Measurements from ENCODE around the gene HIVEP3. TPM values are rescaled to one million over a fixed set of nuclear protein-coding genes. Genes with fewer than 3 reads are reported as not detected.

The HIVEP3 gene
- total and polyA plus RNA-seq, 4 donors: 7.0 to 14.7 (median 8.8) TPM

DNA sequence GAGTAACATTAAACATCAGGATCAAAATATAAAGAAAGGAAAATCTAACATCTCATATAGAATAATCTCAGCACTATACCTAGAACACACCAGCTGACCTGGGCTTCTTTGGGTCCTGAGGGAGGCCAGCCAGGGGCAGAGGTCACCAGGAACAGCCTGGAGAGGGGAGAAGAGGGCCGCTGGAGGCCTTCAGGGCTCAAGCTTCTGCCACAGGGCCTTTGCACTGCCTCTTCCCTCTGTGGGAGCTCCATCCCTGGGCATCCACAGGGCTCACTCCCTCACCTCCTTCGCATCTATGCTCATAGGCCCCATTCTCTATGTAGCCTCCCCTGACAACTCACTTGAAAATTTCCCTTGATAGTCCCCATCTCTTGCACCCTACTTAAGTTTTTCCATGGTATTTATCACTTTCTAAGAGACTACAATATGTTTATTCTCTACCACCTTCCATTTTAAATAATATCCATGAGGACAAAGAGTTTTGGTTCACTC lies 73.9 kb downstream of the HIVEP3 start:
- TF ChIP-seq, protein P1, sequence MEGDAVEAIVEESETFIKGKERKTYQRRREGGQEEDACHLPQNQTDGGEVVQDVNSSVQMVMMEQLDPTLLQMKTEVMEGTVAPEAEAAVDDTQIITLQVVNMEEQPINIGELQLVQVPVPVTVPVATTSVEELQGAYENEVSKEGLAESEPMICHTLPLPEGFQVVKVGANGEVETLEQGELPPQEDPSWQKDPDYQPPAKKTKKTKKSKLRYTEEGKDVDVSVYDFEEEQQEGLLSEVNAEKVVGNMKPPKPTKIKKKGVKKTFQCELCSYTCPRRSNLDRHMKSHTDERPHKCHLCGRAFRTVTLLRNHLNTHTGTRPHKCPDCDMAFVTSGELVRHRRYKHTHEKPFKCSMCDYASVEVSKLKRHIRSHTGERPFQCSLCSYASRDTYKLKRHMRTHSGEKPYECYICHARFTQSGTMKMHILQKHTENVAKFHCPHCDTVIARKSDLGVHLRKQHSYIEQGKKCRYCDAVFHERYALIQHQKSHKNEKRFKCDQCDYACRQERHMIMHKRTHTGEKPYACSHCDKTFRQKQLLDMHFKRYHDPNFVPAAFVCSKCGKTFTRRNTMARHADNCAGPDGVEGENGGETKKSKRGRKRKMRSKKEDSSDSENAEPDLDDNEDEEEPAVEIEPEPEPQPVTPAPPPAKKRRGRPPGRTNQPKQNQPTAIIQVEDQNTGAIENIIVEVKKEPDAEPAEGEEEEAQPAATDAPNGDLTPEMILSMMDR (IDR thresholded peaks at IDR 0.05; ENCODE audit: control extremely low read depth, extremely low read depth): no peak
- H3K9ac ChIP-seq (ENCODE audit: insufficient read depth in 1 of 2, low read length in 2 of 2): no peak overlapping the region
- 95 to 100% methylated on average over 2 of the region's 2 CpGs for WGBS, 2 donors
- no peak for ATAC-seq (ENCODE audit: insufficient read depth, low FRiP score)
- peaks cover 0 to 10% (median 5%) of the 10 kb centered on the region in 5 donors for H3K4me1 ChIP-seq (ENCODE audit: control insufficient read depth in 5 of 5, insufficient read depth in 5 of 5, low read length in 5 of 5)
- H3K27ac ChIP-seq (ENCODE audit: low read depth in 1 of 2, low read length in 1 of 2): no peak overlapping the region
- no peak for DNase-seq
- no peak overlapping the region for H3K4me3 ChIP-seq
- H3K36me3 ChIP-seq (ENCODE audit: control insufficient read depth in 4 of 4, insufficient read depth in 4 of 4, low read length in 4 of 4): no peaks in the 10 kb centered on the region
- no peaks in the 10 kb centered on the region for H3K9me3 ChIP-seq (ENCODE audit: control insufficient read depth in 4 of 4, insufficient read depth in 3 of 4, low read length in 3 of 4)
- H3K27me3 ChIP-seq (ENCODE audit: control insufficient read depth in 3 of 3, insufficient read depth in 3 of 3, low read length in 2 of 3): no peaks in the 10 kb centered on the region

DNA sequence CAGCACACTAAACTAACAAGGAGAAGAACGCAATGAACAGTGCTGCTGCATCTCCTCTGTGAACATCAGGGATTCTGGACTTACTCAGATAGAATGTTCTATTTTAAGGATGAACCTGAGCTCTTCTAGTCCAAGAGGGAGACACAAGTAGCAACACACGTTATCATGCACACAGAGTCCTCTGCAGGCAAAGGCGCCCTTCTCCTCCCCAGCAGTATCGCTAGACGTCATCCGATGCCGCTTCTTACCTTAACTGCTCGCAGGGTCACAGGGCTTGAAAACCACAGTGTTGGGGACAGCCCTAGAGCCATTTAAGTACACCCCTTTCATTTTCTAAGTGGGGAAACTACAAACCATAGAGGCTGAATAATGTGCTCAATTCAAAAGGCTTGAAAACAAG lies 74.5 kb downstream of the HIVEP3 start:
- Histone ChIP-seq H3K9me3 (ENCODE audit: control insufficient read depth in 4 of 4, insufficient read depth in 3 of 4, low read length in 3 of 4) (no peaks in the 10 kb centered on the region), H3K36me3 (ENCODE audit: control insufficient read depth in 4 of 4, insufficient read depth in 4 of 4, low read length in 4 of 4) (no peaks in the 10 kb centered on the region), H3K27ac (ENCODE audit: low read depth in 1 of 2, low read length in 1 of 2) (no peak overlapping the region), H3K4me3 (no peak overlapping the region), H3K27me3 (ENCODE audit: control insufficient read depth in 3 of 3, insufficient read depth in 3 of 3, low read length in 2 of 3) (no peaks in the 10 kb centered on the region), H3K4me1 (ENCODE audit: control insufficient read depth in 5 of 5, insufficient read depth in 5 of 5, low read length in 5 of 5) (peaks cover 0 to 10% (median 5%) of the 10 kb centered on the region in 5 donors), H3K9ac (ENCODE audit: insufficient read depth in 1 of 2, low read length in 2 of 2) (no peak overlapping the region)
- TF ChIP-seq, protein P1 (IDR thresholded peaks at IDR 0.05; ENCODE audit: control extremely low read depth, extremely low read depth): no peak
- ATAC-seq (ENCODE audit: insufficient read depth, low FRiP score) (no peak), DNase-seq (no peak)
- WGBS, 2 donors: 85 to 97% methylated on average over 8 of the region's 8 CpGs

DNA sequence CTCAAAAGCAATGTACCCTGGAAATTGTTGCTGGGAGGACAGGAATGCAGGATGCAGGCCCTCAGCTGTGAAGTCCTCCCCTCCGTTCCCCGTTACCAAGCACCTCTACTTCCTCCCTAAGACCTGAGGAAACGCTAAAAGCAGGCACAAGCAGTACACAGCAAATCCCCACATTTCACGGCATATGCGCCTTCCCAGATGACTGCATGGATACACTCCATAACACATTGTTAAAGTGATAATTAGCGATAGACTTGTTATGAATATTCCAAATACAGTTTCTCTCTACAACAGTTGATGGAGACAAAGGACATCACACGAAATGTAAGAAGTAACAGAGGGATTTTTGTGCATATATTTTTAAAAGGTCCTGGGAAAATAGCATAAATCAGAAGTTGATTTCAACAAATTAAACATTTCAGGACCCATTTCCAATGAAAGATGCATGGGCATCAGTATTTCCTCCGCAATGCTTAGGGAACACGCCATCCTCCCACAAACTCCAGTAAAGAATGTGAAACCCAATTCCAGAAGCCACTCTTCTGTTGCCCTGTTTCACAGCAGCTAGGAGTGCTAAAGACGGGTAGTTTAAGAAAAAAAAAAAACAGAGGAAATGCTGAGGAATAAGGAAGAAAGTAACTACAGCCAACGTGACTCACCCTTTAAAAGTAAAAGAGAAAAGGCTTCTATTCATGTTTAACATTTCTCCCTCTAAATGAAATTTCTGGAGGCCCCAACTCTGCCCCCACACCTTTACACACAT lies 75.5 kb downstream of the HIVEP3 start:
- Histone ChIP-seq H3K27me3 (ENCODE audit: control insufficient read depth in 3 of 3, insufficient read depth in 3 of 3, low read length in 2 of 3) (no peaks in the 10 kb centered on the region), H3K36me3 (ENCODE audit: control insufficient read depth in 4 of 4, insufficient read depth in 4 of 4, low read length in 4 of 4) (no peaks in the 10 kb centered on the region), H3K9me3 (ENCODE audit: control insufficient read depth in 4 of 4, insufficient read depth in 3 of 4, low read length in 3 of 4) (no peaks in the 10 kb centered on the region), H3K4me3 (no peak overlapping the region), H3K4me1 (ENCODE audit: control insufficient read depth in 5 of 5, insufficient read depth in 5 of 5, low read length in 5 of 5) (peaks cover 0 to 10% (median 2%) of the 10 kb centered on the region in 5 donors), H3K9ac (ENCODE audit: insufficient read depth in 1 of 2, low read length in 2 of 2) (no peak overlapping the region), H3K27ac (ENCODE audit: low read depth in 1 of 2, low read length in 1 of 2) (no peak overlapping the region)
- WGBS, 2 donors: 65 to 72% methylated on average over 11 of the region's 11 CpGs
- DNase-seq: peak in 2 of 3 donors; percentile 48 to 50
- ATAC-seq (ENCODE audit: insufficient read depth, low FRiP score): no peak
- TF ChIP-seq, protein P1 (IDR thresholded peaks at IDR 0.05; ENCODE audit: control extremely low read depth, extremely low read depth): no peak
